ENCODE results near the gene GPR21.

The GPR21 gene

DNA sequence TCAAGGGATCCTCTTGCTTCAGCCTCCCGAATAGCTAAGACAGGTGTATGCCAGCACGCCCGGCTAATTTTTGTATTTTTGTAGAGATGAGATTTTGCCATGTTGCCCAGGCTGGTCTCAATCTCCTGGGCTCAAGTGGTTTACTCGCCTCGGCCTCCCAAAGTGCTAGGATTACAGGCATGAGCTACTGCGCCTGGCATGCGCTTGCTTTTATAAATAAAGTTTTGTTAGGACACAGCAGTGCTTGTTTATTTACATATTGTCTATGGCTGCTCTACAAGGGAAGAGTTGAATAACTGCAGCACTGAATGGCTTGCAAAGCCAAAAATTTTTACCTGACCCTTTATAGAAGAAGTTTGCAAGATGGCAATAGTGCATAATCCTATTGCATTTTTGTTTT, 27.7 kb downstream of the GPR21 start:
- DNase-seq (ENCODE audit: low read depth), result no peak
- H3K4me3 ChIP-seq (replicated peaks; ENCODE audit: low read depth, low read length), result no peak overlapping the region
- no peak for TF ChIP-seq CTCF (IDR thresholded peaks at IDR 0.05; ENCODE audit: low read length, missing control alignments)

- TF ChIP-seq CTCF (IDR thresholded peaks at IDR 0.05; ENCODE audit: low read length, missing control alignments), result no peak
- H3K4me3 ChIP-seq (replicated peaks; ENCODE audit: low read depth, low read length), result no peak overlapping the region
- DNase-seq (ENCODE audit: low read depth), result no peak
Measured at GRCh38 chr9:123062351-123063176, 29.1 kb downstream of the GPR21 start.

GRCh38 chr9:123063177-123063598, 29.7 kb downstream of the GPR21 start:
- no peak overlapping the region for H3K4me3 ChIP-seq (replicated peaks; ENCODE audit: low read depth, low read length)

GRCh38 chr9:123063896-123064295, 30.4 kb downstream of the GPR21 start:
- no peak for TF ChIP-seq CTCF (IDR thresholded peaks at IDR 0.05; ENCODE audit: low read length, missing control alignments)
- DNase-seq (ENCODE audit: low read depth), result no peak
- H3K4me3 ChIP-seq (replicated peaks; ENCODE audit: low read depth, low read length), result no peak overlapping the region

More at GRCh38 chr9:123063177-123063598, 29.7 kb downstream of the GPR21 start:
- TF ChIP-seq CTCF (IDR thresholded peaks at IDR 0.05; ENCODE audit: low read length, missing control alignments), result no peak
- peak; percentile 41 for DNase-seq (ENCODE audit: low read depth)

- no peak for DNase-seq (ENCODE audit: low read depth)
- no peak overlapping the region for H3K4me3 ChIP-seq (replicated peaks; ENCODE audit: low read depth, low read length)
- no peak for TF ChIP-seq CTCF (IDR thresholded peaks at IDR 0.05; ENCODE audit: low read length, missing control alignments)
Measured at GRCh38 chr9:123064716-123065115, 31.2 kb downstream of the GPR21 start.

DNA sequence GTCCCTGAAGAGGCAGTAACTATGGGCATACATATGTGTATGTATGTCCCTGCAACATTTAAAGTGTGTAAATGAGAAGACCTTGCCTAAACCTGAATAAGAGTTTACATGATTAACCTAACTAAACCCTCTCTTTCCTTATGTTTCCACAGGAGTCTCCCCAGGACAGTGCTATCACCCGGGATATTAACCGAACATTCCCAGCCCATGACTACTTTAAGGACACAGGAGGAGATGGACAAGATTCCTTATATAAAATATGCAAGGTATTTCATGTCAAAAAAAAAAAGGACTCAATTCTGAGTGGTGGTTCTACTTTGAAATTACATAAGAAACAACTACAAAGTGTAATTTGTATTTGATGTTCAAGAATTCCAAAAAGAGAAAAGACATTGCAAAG, 31.7 kb downstream of the GPR21 start:
- DNase-seq (ENCODE audit: low read depth), result no peak
- no peak overlapping the region for H3K4me3 ChIP-seq (replicated peaks; ENCODE audit: low read depth, low read length)
- no peak for TF ChIP-seq CTCF (IDR thresholded peaks at IDR 0.05; ENCODE audit: low read length, missing control alignments)

DNA sequence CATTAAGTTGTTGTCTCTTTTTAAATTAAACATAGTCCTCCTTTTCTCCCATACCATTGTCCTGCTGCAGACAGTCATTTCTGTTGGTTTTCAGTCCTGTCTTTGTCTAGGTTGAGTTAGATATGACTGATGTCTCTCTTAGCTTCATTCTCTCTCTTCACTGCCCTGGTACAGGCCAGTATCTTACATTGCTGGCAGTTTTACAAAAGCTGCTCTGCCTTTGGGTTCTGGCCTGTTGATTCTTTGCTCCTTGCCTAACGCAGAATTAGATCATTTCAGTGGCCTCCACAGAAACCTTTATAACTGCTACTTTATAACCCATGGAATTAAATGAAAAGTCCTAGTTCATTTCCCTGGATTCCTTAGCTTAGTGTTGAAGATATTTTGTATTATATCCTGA, 33.7 kb downstream of the GPR21 start:
- H3K4me3 ChIP-seq (replicated peaks; ENCODE audit: low read depth, low read length), result no peak overlapping the region
- no peak for DNase-seq (ENCODE audit: low read depth)
- no peak for TF ChIP-seq CTCF (IDR thresholded peaks at IDR 0.05; ENCODE audit: low read length, missing control alignments)

Data from fibroblast of pulmonary artery (primary cell).